ENCODE measurements around the gene GRAP. TPM values are rescaled to one million over a fixed set of nuclear protein-coding genes. Genes with fewer than 3 reads are reported as not detected.

Gene GRAP
- total RNA-seq, 1 experiment from 2014 or later: not detected

- no peak for DNase-seq (ENCODE audit: low read depth)
Measured at GRCh38 chr17:19018600-19018950, 28.2 kb downstream of the GRAP start.

- no peak for DNase-seq (ENCODE audit: low read depth)
Measured at GRCh38 chr17:19017804-19018599, 28.8 kb downstream of the GRAP start.

- DNase-seq (ENCODE audit: low read depth): no peak
Measured at GRCh38 chr17:19017401-19017800, 29.4 kb downstream of the GRAP start.

GRCh38 chr17:19016881-19017280, 29.9 kb downstream of the GRAP start:
- no peak for DNase-seq (ENCODE audit: low read depth)

GRCh38 chr17:19016297-19016696, 30.5 kb downstream of the GRAP start:
- no peak for DNase-seq (ENCODE audit: low read depth)

GRCh38 chr17:19015428-19015827, 31.3 kb downstream of the GRAP start:
- no peak for DNase-seq (ENCODE audit: low read depth)

GRCh38 chr17:19014628-19015215, 32.0 kb downstream of the GRAP start:
- DNase-seq (ENCODE audit: low read depth): no peak

- no peak for DNase-seq (ENCODE audit: low read depth)
Measured at GRCh38 chr17:19013806-19014627, 32.7 kb downstream of the GRAP start.

GRCh38 chr17:19013226-19013625, 33.5 kb downstream of the GRAP start:
- no peak for DNase-seq (ENCODE audit: low read depth)

GRCh38 chr17:19012171-19013080, 34.3 kb downstream of the GRAP start:
- DNase-seq (ENCODE audit: low read depth): no peak

- DNase-seq (ENCODE audit: low read depth): no peak
Measured at GRCh38 chr17:19011581-19011980, 35.2 kb downstream of the GRAP start.

GRCh38 chr17:19010729-19011505, 35.8 kb downstream of the GRAP start:
- peak; percentile 8 for DNase-seq (ENCODE audit: low read depth)

- DNase-seq (ENCODE audit: low read depth): no peak
Measured at GRCh38 chr17:19009970-19010369, 36.8 kb downstream of the GRAP start.

- DNase-seq (ENCODE audit: low read depth): no peak
Measured at GRCh38 chr17:19006698-19007097, 40.1 kb downstream of the GRAP start.

- DNase-seq (ENCODE audit: low read depth): no peak
Measured at GRCh38 chr17:19005789-19006430, 40.8 kb downstream of the GRAP start.

GRCh38 chr17:19005137-19005773, 41.5 kb downstream of the GRAP start:
- no peak for DNase-seq (ENCODE audit: low read depth)

GRCh38 chr17:19004421-19005136, 42.2 kb downstream of the GRAP start, which contains the start of gene FAM83G:
FAM83G (minus strand) TSS chr17:19004764; CDS start chr17:19004041, 723 bp downstream.
- DNase-seq (ENCODE audit: low read depth): peak; percentile 76

GRCh38 chr17:19003543-19004420, 43.0 kb downstream of the GRAP start:
- DNase-seq (ENCODE audit: low read depth): no peak

All from RPMI7951 (cell line).